Astrocyte of the spinal cord (primary cell): ENCODE results near the gene TCF12.

Experiments used
- DNase-seq: peaks from one replicate; pipeline ENCODE4 v3.0.0; 2011; ENCODE audit warnings: low read depth, low spot score
- H3K4me3 ChIP-seq: 2 replicates; pipeline ENCODE4 v1.5.1; 2011; ENCODE audit warnings: low read depth, mild to moderate bottlenecking, low read length, moderate library complexity
- CTCF ChIP-seq: IDR thresholded peaks from 2 replicates; pipeline ENCODE4 v1.5.1; 2012; ENCODE audit warnings: low read depth, mild to moderate bottlenecking, low read length, inconsistent platforms
- in situ Hi-C: cut with HindIII; loops from 2 replicates; pipeline ENCODE4 v1.10.0; 2017; ENCODE audit warnings: low sequenced_read_pairs

TCF12 gene

GRCh38 chr15:56985856-56986255 is 67.4 kb downstream of the TCF12 start:
- H3K4me3 ChIP-seq, result no peak overlapping the region
- in situ Hi-C loops, result no loop called here
- TF ChIP-seq CTCF, result no peak
- no peak for DNase-seq

GRCh38 chr15:56987286-56987685 is 68.8 kb downstream of the TCF12 start:
- in situ Hi-C loops, result no loop called here
- no peak for TF ChIP-seq CTCF
- no peak overlapping the region for H3K4me3 ChIP-seq
- no peak for DNase-seq

GRCh38 chr15:56988219-56988618 is 69.8 kb downstream of the TCF12 start:
- no peak overlapping the region for H3K4me3 ChIP-seq
- no peak for DNase-seq
- TF ChIP-seq CTCF, result no peak
- in situ Hi-C loops, result no loop called here

GRCh38 chr15:56989411-56989924 is 71.0 kb downstream of the TCF12 start:
- TF ChIP-seq CTCF, result no peak
- no peak overlapping the region for H3K4me3 ChIP-seq
- peak; percentile 12 for DNase-seq
- in situ Hi-C loops, result no loop called here

DNA sequence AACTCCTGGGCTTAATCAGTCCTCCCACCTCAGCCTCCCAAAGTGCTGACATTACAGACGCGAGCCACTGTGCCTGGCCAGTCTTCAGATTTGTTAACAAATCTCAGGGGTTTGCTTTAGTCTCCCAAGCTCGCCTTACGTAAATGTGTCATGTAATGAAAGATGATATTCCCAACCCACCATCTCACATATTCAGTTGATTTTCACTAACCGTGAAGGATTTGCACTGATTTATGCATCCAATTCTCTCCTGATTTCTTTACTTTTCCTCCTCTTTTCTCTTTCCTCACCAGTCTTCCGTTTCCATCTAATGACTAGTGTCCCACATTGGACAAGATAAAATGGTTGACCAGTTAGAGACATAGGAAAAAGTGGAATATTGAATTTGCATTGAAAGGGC is 72.6 kb downstream of the TCF12 start:
- in situ Hi-C loops, result no loop called here
- no peak for TF ChIP-seq CTCF
- no peak for DNase-seq
- no peak overlapping the region for H3K4me3 ChIP-seq

- in situ Hi-C loops, result no loop called here
- no peak for DNase-seq
- H3K4me3 ChIP-seq, result no peak overlapping the region
- no peak for TF ChIP-seq CTCF
Measured at GRCh38 chr15:56992725-56993124, 74.3 kb downstream of the TCF12 start.

DNA sequence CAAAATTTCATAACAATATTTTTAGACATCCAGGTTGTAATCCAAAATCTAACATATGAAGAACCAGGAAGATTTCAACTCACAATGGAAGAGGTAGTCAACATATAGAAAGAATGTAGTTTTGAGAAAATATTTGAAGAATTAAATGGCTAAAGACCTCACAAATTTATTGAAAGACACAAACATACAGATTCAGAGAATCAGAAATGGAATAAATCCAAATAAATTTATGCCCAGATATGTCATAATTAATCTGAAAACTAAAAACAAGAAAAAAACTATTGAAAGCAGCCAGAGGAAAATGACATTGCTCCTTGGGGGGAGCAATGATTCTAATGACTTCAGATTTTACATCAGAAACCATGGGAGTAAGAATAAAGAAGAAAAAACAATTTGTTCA is 75.8 kb downstream of the TCF12 start:
- H3K4me3 ChIP-seq, result no peak overlapping the region
- in situ Hi-C loops, result no loop called here
- no peak for DNase-seq
- TF ChIP-seq CTCF, result no peak
